ENCODE data around the gene GTF2F1.

- TF ChIP-seq, protein P1, sequence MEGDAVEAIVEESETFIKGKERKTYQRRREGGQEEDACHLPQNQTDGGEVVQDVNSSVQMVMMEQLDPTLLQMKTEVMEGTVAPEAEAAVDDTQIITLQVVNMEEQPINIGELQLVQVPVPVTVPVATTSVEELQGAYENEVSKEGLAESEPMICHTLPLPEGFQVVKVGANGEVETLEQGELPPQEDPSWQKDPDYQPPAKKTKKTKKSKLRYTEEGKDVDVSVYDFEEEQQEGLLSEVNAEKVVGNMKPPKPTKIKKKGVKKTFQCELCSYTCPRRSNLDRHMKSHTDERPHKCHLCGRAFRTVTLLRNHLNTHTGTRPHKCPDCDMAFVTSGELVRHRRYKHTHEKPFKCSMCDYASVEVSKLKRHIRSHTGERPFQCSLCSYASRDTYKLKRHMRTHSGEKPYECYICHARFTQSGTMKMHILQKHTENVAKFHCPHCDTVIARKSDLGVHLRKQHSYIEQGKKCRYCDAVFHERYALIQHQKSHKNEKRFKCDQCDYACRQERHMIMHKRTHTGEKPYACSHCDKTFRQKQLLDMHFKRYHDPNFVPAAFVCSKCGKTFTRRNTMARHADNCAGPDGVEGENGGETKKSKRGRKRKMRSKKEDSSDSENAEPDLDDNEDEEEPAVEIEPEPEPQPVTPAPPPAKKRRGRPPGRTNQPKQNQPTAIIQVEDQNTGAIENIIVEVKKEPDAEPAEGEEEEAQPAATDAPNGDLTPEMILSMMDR (IDR thresholded peaks at IDR 0.05) = no peak
- TF ChIP-seq POLR2A (IDR thresholded peaks at IDR 0.05) = no peak
Measured at GRCh38 chr19:6362351-6362801, 30.6 kb downstream of the GTF2F1 start.

Data from thyroid gland (tissue), 4 donors.